ENCODE measurements around the gene ASXL1. TPM values are rescaled to one million over a fixed set of nuclear protein-coding genes. Genes with fewer than 3 reads are reported as not detected.

The ASXL1 gene
- total and polyA plus RNA-seq, 8 donors: 9.0 to 185 (median 61.7) TPM

DNA sequence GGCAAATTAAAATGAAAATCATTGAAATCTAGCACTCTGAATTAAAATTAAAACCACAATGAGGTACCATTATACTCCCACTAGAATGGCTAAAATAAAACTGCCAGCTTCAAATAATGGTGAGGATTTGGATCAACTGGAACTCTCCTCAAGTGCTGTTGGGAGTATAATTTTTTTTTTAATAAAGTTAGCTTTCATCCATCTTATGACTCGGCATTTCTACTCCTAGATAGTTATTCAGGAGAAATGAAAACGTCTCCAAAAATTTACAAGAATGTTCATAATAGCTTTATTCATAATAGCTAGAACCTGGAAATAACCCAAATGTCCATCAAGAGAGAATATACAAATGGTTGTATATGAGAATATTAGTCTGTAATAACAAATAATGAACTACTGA is 63.2 kb downstream of the ASXL1 start:
- no peaks in the 10 kb centered on the region for H3K9me3 ChIP-seq
- peaks cover 0 to 7% (median 0%) of the 10 kb centered on the region in 4 donors for H3K36me3 ChIP-seq
- TF ChIP-seq POLR2A (IDR thresholded peaks at IDR 0.05): no peak
- TF ChIP-seq, protein P1, sequence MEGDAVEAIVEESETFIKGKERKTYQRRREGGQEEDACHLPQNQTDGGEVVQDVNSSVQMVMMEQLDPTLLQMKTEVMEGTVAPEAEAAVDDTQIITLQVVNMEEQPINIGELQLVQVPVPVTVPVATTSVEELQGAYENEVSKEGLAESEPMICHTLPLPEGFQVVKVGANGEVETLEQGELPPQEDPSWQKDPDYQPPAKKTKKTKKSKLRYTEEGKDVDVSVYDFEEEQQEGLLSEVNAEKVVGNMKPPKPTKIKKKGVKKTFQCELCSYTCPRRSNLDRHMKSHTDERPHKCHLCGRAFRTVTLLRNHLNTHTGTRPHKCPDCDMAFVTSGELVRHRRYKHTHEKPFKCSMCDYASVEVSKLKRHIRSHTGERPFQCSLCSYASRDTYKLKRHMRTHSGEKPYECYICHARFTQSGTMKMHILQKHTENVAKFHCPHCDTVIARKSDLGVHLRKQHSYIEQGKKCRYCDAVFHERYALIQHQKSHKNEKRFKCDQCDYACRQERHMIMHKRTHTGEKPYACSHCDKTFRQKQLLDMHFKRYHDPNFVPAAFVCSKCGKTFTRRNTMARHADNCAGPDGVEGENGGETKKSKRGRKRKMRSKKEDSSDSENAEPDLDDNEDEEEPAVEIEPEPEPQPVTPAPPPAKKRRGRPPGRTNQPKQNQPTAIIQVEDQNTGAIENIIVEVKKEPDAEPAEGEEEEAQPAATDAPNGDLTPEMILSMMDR (IDR thresholded peaks at IDR 0.05): no peak
- no peak for TF ChIP-seq EP300 (IDR thresholded peaks at IDR 0.05)
- no peak for TF ChIP-seq POLR2AphosphoS5 (IDR thresholded peaks at IDR 0.05)
- no peak overlapping the region for H3K27ac ChIP-seq
- no peaks in the 10 kb centered on the region for H3K27me3 ChIP-seq
- intact Hi-C loops (cut with DNase I; ENCODE audit: low total_unique reads): no loop called here
- no peak for DNase-seq
- no peak overlapping the region for H3K4me3 ChIP-seq
- H3K4me1 ChIP-seq: peaks cover 0 to 28% (median 10%) of the 10 kb centered on the region in 4 donors
- 38 to 82% (median 68%) methylated on average over 2 of the region's 2 CpGs for WGBS, 5 donors

GRCh38 chr20:32427996-32428395 is 69.9 kb downstream of the ASXL1 start:
- peaks cover 0 to 21% (median 10%) of the 10 kb centered on the region in 4 donors for H3K4me1 ChIP-seq
- no peak for TF ChIP-seq EP300 (IDR thresholded peaks at IDR 0.05)
- TF ChIP-seq POLR2A (IDR thresholded peaks at IDR 0.05): no peak
- TF ChIP-seq POLR2AphosphoS5 (IDR thresholded peaks at IDR 0.05): no peak
- TF ChIP-seq, protein P1 (IDR thresholded peaks at IDR 0.05): no peak
- H3K27ac ChIP-seq: no peak overlapping the region
- no peak for DNase-seq
- no peak overlapping the region for H3K4me3 ChIP-seq
- intact Hi-C loops (cut with DNase I; ENCODE audit: low total_unique reads): no loop called here
- WGBS, 5 donors: 92 to 98% (median 95%) methylated on average over 6 of the region's 6 CpGs
- H3K36me3 ChIP-seq: peaks cover 47 to 63% (median 55%) of the 10 kb centered on the region in 4 donors
- no peaks in the 10 kb centered on the region for H3K9me3 ChIP-seq
- no peaks in the 10 kb centered on the region for H3K27me3 ChIP-seq

GRCh38 chr20:32429343-32429742 is 71.2 kb downstream of the ASXL1 start:
- Histone ChIP-seq H3K9me3 (no peaks in the 10 kb centered on the region), H3K4me1 (peaks cover 0 to 16% (median 10%) of the 10 kb centered on the region in 4 donors), H3K4me3 (no peak overlapping the region), H3K27ac (no peak overlapping the region), H3K36me3 (peaks cover 61 to 77% (median 69%) of the 10 kb centered on the region in 4 donors), H3K27me3 (no peaks in the 10 kb centered on the region)
- TF ChIP-seq POLR2A (IDR thresholded peaks at IDR 0.05) (no peak), EP300 (IDR thresholded peaks at IDR 0.05) (no peak)
- 80 to 87% (median 83%) methylated on average over 7 of the region's 7 CpGs for WGBS, 5 donors
- intact Hi-C loops (cut with DNase I; ENCODE audit: low total_unique reads): no loop called here
- no peak for DNase-seq

GRCh38 chr20:32429745-32430360 is 71.7 kb downstream of the ASXL1 start:
- no peak overlapping the region for H3K4me3 ChIP-seq
- no peak for DNase-seq
- H3K36me3 ChIP-seq: peaks cover 66 to 82% (median 74%) of the 10 kb centered on the region in 4 donors
- 92 to 96% (median 95%) methylated on average over 13 to 16 of the region's 16 CpGs for WGBS, 5 donors
- H3K27me3 ChIP-seq: no peaks in the 10 kb centered on the region
- no peaks in the 10 kb centered on the region for H3K9me3 ChIP-seq
- TF ChIP-seq POLR2AphosphoS5 (IDR thresholded peaks at IDR 0.05) (no peak), POLR2A (IDR thresholded peaks at IDR 0.05) (no peak), EP300 (IDR thresholded peaks at IDR 0.05) (no peak)
- TF ChIP-seq, protein P1 (IDR thresholded peaks at IDR 0.05): no peak
- H3K27ac ChIP-seq: no peak overlapping the region
- H3K4me1 ChIP-seq: peaks cover 0 to 16% (median 10%) of the 10 kb centered on the region in 4 donors
- intact Hi-C loops (cut with DNase I; ENCODE audit: low total_unique reads): no loop called here

DNA sequence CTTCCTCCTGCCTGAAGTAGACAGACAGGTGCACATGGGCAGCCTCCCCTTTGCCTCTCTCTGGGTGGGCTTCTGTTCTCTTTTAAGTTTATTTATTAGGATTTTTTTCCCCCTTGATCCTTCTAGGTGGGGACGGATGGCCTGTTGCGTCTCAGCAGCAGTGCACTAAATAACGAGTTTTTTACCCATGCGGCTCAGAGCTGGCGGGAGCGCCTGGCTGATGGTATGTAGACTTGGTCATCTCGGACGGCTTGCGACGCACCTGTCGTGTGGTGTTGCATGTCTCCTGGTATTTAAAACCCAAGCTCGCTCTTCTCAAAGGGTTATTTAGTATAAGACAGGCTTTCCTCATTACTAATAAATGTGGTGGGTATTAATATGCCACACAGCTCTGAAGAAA is 73.3 kb downstream of the ASXL1 start:
- no peak for DNase-seq
- H3K27me3 ChIP-seq: no peaks in the 10 kb centered on the region
- H3K27ac ChIP-seq: peak overlapping the region in 1 of 5 donors; percentile 42
- 95 to 97% (median 96%) methylated on average over 12 of the region's 12 CpGs for WGBS, 5 donors
- peaks cover 0 to 16% (median 10%) of the 10 kb centered on the region in 4 donors for H3K4me1 ChIP-seq
- no peak overlapping the region for H3K4me3 ChIP-seq
- no peaks in the 10 kb centered on the region for H3K9me3 ChIP-seq
- peaks cover 82 to 93% (median 89%) of the 10 kb centered on the region in 4 donors for H3K36me3 ChIP-seq
- TF ChIP-seq EP300 (IDR thresholded peaks at IDR 0.05) (no peak), POLR2A (IDR thresholded peaks at IDR 0.05) (no peak), POLR2AphosphoS5 (IDR thresholded peaks at IDR 0.05) (no peak)
- TF ChIP-seq, protein P1 (IDR thresholded peaks at IDR 0.05): no peak
- intact Hi-C loops (cut with DNase I; ENCODE audit: low total_unique reads): no loop called here

Measured in stomach (tissue), 9 donors.